NCI-H82 (cell line): ENCODE results near the gene IL1RAPL1.
"Not testable (repeated sequence)": the region's sequence is repeated elsewhere in the genome, so short reads cannot be mapped to it uniquely, and the experiment has no call there.

Source experiments
- DNase-seq: peaks from one replicate; lab custom pipeline; 2025; lab: John Stamatoyannopoulos, UW

IL1RAPL1 gene

DNA sequence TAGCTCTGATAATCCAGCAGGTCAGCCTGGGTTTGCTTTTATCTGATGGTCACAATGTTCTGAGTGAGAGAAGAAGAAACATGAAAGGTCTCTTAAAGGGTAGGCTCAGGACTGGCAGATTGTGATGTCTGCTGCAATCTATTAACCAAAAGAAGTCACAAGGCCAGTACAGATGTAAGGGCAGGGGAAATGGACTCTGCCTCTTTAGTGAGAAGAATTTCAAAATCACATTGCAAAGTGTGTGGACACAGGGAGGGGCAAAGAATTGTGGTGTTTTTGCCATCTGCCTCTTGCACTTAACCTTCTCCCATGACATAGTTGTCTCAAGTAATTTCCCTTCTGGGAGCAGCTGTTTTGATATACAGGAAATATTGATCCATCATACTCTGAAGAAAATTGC is 40.9 kb downstream of the IL1RAPL1 start:
- no peak for DNase-seq

DNA sequence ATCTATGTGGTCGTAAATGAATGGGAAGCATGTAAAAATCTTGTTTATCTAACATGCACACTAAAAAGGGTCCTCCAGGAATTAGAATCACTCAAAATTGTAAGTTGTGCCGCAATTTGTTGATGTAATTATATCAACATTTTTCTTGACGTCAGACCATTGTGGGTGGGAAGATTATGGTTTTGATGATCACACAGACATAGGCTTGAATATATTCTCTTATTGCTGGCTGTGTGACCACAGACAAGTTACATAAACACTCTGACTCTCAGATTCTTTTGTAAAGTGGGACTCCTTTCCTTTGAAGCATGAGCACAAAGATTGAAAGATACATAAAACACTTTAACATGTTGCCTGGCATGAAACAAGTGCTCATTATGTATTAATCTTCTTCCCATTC is 51.5 kb downstream of the IL1RAPL1 start:
- DNase-seq, result no peak

GRCh38 chrX:28639451-28639850 is 52.2 kb downstream of the IL1RAPL1 start:
- DNase-seq, result no peak

DNA sequence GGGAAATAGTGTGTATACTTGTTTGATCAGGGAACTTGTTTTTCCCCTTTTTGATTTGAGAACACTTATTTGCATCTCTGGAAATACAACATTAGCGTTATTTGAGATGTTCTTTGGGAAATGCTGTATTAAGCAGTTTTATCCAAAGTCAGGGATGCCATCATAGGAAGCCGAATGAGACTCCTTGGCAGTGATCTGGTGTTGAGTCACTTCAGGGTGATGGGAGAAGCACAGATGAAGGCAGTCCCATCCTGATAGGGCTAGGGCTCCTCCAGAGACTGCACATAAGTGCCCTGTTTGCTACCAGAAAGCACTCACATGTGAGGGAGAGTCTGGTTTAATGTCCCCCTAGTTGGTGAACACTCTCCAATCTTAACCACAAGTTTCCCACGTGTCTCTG is 62.3 kb downstream of the IL1RAPL1 start:
- no peak for DNase-seq

DNA sequence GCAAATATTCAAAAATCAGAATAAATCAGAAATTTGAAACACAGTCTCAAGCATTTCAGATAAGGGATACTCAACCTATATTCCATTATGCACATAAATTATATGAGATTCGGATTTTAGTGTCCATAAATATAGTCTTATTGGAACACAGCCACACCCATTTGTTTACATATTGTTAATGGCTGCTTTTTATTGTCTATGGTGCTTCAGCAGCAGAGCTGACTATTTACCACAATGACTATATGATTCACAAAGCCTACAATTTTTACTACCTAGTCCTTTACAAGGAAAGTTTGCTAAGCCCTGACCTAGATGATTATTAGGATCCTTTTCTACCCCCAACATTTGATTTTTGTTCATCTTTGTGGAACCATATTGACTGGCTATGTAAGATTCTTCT is 63.9 kb downstream of the IL1RAPL1 start:
- no peak for DNase-seq

GRCh38 chrX:28659269-28659668 is 72.0 kb downstream of the IL1RAPL1 start:
- DNase-seq, result peak; percentile 31

DNA sequence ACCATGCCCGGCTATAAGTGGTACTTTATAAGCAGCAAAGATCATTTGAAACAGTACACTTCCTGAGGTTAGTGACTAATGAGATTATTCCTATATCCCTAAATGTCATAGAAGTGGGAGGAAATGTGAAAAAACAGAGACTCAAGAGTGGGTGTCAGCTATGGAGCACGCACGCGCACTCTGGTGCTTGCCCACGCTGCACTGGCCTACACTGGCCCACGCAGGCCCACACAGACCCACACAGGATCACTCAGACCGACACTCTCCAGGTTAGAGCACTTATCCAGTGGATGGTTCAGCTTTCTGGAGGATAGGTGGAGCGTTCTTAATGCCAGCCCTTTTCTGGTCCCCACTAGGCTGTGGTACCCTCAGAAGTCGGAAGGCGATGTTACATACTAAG is 78.5 kb downstream of the IL1RAPL1 start:
- peak; percentile 0 for DNase-seq

DNA sequence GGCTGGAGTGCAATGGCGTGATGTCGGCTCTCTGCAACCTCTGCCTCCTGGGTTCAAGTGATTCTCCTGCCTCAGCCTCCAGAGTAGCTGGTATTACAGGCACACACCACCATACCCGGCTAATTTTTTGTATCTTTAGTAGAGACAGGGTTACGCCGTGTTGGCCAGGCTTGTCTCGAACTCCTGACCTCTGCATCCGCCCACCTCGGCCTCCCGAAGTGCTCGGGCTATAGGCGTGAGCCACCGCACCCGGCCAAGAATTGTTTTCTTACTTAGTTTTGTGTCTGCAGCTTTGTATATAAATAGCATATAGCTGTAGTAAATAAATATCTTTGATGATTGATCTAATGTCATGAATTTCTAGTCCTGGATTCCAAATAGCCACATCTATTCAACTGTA is 81.1 kb downstream of the IL1RAPL1 start:
- DNase-seq, result no peak

DNA sequence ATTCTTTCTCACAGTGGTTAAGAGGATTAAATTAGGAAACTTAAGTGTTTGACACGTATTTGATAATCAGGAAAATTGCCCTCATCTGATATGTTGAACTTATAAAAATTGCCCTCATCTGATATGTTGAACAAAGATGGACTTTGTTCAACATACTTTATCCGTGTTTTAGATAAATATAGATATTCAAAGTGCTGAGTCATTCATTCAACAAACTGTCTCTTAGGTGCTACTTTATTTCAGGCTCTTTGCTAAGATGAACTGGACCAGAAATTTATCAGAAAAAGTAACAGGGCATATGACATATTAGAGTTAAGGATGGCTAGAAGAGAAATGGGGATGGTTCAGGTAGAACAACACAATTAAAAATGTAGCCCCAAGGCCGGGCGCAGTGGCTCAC is 81.7 kb downstream of the IL1RAPL1 start:
- DNase-seq, result no peak

DNA sequence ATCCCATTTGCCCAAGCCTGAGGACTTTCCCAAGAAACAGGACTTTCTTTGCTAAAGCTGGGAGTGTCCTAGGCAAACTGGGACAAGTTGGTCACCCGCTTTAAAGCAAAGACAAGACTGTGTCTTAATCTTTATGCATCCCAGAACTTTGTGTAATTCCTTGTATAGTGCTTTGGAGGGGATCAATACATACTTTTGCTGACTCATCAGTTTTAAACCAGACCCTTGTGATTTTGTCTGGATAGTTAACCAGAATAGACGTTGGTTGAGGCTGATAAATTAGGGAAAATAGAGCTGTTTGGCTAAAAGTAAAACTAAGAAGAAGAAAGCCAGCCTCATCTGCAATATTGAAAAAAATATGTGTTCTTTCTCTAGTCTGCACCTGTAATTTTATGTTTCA is 82.8 kb downstream of the IL1RAPL1 start:
- DNase-seq, result no peak

GRCh38 chrX:28675173-28675572 is 87.9 kb downstream of the IL1RAPL1 start:
- DNase-seq, result no peak

- DNase-seq, result no peak
Observed at GRCh38 chrX:28693101-28693500, 105.9 kb downstream of the IL1RAPL1 start.

GRCh38 chrX:28697732-28698131 is 110.5 kb downstream of the IL1RAPL1 start:
- no peak for DNase-seq

- DNase-seq, result no peak
Observed at GRCh38 chrX:28701222-28701621, 114.0 kb downstream of the IL1RAPL1 start.

DNA sequence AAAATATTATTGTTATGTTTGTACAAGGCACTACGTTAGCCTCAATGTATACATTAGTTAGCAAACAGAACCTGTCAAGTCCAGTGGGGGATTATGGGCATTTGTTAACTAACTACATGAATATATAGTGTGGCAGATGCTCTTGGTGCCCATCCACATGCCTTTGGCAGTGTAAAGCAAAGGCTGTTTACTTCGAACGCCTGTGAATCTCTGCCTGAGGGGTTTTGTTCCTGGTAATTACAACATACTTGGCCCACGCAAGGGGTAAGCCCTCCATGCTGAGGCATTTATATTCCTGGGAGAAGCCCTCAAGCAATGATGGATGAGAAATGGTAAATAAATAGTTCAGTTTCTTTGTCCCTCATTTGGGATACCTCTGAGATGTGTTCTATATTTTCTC is 119.7 kb downstream of the IL1RAPL1 start:
- no peak for DNase-seq

GRCh38 chrX:28709421-28709820 is 122.2 kb downstream of the IL1RAPL1 start:
- no peak for DNase-seq

DNA sequence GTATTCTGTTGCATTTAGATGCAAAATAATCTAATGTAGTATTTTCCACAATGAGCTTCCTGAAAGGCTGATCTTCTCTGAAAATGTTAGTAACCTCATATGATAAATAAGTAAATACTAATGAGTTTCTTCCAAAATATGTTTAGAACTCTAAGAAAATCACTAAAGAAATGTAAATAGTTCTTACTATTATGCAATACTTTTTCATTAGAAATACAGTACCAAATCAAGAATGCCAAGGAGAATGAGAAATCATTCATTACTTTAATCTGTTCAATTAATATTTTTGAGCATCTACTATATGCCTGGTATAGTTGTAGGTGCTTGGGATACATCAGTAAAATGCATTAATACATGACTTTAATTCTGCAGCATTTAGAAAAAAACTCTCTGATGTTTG is 130.6 kb downstream of the IL1RAPL1 start:
- DNase-seq, result no peak

- DNase-seq, result no peak
Observed at GRCh38 chrX:28718450-28718849, 131.2 kb downstream of the IL1RAPL1 start.

DNA sequence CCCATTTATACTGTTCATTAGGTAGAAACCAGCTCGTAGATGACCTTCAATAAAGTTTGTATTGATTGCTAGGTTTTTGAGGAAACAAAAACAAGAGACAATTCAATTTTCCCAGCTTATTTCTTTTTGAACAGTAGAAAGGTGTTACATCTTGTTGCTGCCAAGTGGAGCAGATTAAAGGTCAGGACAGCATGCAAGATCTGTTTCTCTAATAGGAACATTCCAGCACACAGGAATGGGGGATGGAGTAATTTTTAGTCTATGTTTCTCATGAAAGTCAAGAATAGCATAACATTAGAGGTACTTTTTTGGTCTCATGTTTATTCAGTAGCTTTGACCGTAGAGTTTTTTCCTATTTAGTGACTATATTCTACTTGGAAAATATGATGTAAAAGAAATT is 132.4 kb downstream of the IL1RAPL1 start:
- no peak for DNase-seq

- no peak for DNase-seq
Observed at GRCh38 chrX:28752330-28752729, 165.1 kb downstream of the IL1RAPL1 start.

GRCh38 chrX:28756175-28756574 is 168.9 kb downstream of the IL1RAPL1 start:
- no peak for DNase-seq

DNA sequence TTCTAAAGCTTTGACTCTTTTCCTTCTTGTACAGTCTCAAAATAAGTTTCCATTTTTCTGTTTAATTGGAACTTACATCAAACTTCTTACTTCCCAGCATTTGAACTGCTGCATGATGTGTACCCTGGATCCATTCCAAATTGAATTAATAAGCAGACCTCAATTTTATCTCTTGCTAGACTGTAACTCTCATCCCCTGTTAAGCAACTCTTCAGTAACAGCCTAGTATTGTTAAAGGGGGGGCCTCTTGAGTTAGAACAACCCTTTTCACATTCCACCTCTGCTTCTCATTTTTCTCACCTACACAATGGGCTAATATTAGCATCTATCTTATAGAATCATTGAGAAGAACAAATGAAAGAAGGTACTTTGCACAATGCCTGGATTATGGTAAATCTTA is 169.4 kb downstream of the IL1RAPL1 start:
- no peak for DNase-seq

GRCh38 chrX:28757290-28757689 is 170.0 kb downstream of the IL1RAPL1 start:
- DNase-seq, result no peak

DNA sequence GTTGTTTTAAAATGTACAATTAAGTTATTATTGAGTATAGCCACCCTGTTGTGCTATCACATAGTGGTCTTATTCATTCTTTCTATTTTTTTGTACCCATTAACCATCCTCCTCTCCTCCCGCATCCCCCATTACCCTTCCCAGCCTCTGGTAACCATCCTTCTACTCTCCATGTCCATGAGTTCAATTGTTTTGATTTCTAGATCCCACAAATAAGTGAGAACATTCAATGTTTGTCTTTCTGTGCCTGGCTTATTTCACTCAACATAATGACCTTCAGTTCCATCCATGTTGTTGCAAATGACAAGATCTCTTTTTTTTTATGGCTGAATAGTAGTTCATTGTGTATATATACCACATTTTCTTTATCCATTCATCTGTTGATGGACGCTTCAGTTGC is 179.3 kb downstream of the IL1RAPL1 start:
- not testable (repeated sequence) for DNase-seq

- no peak for DNase-seq
Observed at GRCh38 chrX:28773807-28774206, 186.6 kb downstream of the IL1RAPL1 start.
